HG02970 (cell line): ENCODE measurements around the gene DNAJC17.
A peak's percentile ranks its signal among the peaks of the same experiment; 100 is the strongest.

ENCODE experiments used
- ATAC-seq: cut with Tn5 transposase; IDR thresholded peaks from one replicate; pipeline ENCODE4 v1.9.1; 2021; ENCODE audit warnings: mild to moderate bottlenecking, moderate library complexity, moderate number of reproducible peaks; ENCODE audit not compliant: unreplicated experiment, low FRiP score

DNAJC17 gene

DNA sequence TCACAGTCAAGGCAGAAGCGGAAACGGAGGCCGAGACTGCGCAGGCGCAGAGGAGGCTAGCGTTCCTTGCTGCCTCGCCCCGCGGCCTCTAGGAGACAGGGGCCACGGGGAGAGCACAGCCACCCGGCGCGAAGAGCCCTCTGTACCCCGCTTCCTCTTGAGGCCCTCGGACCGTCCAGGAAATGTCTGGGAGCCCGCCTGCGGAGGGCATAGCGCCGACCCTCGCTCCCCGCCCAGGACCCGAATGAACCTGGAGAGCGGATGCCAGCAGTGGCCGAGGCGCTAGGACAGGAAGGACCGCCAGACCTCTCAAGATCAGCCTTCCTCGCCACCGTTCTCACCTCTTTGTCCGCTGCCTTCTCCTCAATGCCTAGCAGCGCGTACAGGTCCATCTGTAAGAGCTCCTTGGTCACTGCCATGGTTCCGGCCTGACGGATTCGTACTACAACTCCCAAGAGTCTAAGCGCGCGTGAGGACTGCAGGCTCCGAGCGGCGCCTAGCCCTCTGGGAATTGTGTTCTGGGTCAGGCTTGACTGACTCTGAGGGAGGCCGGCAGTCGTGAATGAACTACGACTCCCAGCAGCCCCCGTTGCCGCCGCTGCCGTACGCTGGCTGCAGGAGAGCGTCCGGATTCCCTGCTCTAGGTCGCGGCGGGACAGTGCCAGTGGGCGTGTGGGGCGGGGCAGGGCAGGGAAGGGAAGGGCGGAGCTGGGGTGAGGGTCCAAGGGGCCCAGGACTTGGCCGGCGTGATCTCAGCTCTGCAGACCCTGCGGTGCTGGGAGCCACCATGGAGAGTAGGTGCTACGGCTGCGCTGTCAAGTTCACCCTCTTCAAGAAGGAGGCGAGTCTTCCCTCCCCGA lies at the start of gene DNAJC17, which contains the start of gene ZFYVE19:
DNAJC17 (minus strand) TSS at position 446 of the 860 bp plus-strand sequence; CDS start at position 419, 27 bp downstream.
ZFYVE19 (plus strand) TSS at position 62 of the 860 bp plus-strand sequence; CDS start at position 563, 501 bp downstream.
- peak; percentile 92 for ATAC-seq

GRCh38 chr15:40856746-40857145 lies 49.5 kb upstream of the DNAJC17 start:
- ATAC-seq: no peak

DNA sequence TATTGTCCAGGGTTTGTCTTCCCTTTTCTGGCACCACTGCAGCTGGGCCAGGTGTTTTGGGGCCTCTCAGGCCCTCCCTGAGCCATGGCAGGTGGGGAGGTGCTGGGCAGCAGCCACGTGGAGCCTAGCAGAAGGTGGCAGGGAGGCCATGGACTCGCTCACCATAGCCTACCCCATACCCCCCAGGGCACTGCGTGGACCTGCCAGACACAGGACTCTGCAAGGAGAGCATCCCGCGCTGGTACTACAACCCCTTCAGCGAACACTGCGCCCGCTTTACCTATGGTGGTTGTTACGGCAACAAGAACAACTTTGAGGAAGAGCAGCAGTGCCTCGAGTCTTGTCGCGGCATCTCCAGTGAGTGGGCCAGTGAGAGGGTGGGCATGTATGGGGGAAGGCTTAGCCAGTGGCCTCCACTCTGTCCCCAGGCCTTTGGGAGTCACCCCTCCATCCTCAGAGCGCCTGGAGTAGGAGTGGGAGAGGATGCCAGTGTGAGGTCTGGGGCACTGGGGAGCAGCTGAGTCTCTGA lies 48.5 kb upstream of the DNAJC17 start:
- ATAC-seq: no peak

DNA sequence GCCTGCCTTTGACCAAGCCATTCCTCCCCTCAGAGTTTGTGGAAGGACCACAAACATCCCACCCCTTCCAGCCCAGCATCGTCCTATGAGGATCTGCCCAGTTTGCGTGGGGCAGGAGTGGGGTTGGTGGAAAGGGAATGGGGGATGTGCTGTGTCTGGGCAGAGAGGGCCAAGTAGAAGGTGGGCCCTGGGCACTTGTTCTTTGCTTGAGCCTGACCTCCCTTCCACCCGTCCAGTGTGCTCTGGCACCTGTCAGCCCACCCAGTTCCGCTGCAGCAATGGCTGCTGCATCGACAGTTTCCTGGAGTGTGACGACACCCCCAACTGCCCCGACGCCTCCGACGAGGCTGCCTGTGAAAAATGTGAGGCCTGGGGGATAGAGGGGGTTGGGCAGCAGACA lies 46.9 kb upstream of the DNAJC17 start:
- ATAC-seq: no peak

DNA sequence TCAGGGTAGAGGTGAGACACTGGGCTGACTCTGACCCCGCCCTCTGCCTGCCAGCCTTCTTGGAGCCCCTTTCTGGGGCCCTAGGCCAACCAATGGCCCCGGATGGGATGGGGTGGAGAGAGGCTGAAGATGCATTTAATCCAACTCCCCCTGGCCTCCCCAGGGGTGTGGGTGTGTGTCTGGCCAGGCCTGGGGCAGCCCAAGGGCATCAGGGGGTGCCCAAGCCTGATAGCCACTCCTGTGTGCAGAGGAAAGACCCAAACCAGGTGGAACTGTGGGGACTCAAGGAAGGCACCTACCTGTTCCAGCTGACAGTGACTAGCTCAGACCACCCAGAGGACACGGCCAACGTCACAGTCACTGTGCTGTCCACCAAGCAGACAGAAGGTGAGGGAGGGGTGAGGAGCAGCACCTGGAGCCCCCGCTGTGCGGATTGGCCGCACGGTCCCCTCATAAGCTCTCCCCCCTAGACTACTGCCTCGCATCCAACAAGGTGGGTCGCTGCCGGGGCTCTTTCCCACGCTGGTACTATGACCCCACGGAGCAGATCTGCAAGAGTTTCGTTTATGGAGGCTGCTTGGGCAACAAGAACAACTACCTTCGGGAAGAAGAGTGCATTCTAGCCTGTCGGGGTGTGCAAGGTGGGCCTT lies 46.1 kb upstream of the DNAJC17 start:
- ATAC-seq: no peak

DNA sequence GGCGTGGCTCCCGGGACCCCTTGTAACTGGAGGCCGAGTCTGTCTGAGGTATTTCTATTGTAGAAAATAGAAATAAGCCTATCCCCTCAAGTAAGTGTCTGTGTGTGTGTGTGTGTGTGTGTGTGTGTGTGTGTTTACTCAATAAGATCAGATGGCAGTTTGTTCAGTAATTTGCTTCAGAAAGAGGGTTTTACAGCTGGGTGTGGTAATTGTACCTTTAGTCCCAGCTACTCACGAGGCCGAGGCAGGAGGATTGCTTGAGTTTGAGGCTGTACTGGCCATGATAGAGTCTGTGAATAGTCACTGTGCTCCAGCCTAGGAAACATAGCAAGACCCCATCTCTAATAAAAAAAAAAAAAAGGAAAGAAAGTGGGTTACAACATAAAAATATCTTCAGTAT lies 45.3 kb upstream of the DNAJC17 start:
- no peak for ATAC-seq

DNA sequence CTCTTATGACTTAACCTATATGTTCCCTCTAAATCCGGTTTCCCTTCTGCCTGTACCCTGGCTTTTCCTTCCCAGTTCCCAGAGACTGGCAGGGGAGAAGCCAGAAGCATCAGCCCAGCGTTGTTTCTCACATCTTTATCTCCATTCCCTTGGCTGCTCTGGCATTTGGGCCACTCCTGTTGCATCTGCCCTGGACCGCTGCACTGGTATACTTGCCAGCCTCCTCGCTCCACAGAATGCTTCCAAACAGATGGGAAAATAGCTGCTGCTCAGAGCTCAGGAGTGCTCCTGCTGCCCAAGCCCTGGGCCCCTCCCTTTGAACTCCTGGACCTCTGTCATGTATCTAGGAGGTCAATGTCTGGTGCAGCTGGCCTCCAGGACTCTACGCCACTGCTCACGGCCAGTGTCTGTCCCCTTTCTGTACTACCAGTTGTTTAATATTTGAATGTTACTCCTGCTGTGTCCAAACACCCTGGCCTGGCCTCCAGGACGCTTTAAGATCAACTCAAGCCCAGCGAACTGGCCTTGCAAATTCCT lies 43.4 kb upstream of the DNAJC17 start:
- ATAC-seq: no peak

DNA sequence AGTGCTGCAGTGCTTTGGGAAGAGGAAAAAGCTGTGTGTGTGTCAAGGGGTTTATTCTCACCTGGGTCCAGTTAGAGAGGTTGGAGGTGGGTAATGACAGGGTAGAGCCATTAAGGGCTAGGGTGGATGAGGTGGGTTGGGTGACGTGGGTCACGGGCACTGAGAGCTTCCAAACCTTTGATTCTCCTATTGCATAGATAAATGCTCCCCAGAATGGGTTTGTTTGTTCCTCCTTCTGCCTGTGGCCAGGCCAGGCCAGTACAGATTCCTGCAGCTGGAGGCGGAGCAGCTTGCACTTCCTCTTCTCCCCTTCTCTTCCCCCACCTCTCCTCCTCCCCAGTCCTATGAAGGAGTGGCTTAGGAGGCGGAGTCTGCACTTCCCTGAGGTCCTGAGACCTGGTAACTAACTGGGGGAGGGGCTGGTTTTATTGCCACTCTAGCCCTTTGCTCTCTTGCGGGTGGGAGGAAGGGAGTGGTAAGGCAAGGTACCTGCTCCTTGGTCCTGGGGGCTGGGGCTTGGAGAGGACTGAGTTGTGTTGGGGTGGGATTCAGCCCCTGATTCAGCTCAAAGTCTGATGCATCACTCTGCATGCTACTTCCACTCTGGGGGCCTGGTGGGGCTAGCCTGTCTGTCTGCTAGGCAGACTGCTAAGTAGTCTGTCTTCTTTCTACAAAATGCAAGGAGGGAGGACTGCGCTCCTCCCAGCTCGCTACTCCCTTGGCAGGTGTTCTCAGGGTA lies 40.1 kb upstream of the DNAJC17 start:
- ATAC-seq: no peak

DNA sequence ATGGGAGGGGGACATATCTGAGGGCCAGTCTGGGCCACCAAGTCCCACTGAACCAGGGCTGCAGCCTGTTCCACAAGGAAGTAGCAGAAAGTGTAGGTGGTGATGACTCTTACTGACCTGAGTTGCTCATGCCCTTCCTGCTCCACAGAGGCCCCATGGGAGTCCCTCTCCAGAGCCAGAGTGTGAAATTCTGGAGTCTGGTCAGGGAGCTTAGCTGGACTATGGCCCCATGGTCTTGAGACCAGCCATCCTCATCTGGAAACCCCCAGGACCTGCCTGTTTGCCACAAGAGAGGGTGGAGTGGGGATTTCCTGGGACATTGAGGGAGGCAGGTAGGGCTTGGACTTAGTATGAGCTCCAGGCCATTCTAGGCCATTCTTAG lies 39.6 kb upstream of the DNAJC17 start:
- no peak for ATAC-seq

GRCh38 chr15:40845511-40846284 lies 38.4 kb upstream of the DNAJC17 start:
- ATAC-seq: no peak

DNA sequence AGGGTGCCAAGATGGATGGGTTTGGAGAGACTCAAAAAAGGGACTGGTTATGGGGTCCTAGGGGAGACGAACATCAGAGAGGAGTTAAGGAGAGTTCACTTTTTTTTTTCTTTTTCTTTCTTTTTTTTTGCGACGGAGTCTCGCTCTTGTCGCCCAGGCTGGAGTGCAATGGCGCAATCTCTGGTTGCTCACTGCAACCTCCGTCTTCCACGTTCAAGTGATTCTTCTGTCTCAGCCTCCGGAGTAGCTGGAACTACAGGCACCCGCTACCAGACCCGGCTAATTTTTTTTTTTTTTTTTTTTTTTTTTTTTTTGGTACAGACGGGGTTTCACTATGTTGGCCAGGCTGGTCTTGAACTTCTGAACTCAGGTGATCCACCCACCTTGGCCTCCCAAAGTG lies 37.8 kb upstream of the DNAJC17 start:
- no peak for ATAC-seq

- ATAC-seq: no peak
These were observed 37.4 kb upstream of the DNAJC17 start for GRCh38 chr15:40844696-40845030.

DNA sequence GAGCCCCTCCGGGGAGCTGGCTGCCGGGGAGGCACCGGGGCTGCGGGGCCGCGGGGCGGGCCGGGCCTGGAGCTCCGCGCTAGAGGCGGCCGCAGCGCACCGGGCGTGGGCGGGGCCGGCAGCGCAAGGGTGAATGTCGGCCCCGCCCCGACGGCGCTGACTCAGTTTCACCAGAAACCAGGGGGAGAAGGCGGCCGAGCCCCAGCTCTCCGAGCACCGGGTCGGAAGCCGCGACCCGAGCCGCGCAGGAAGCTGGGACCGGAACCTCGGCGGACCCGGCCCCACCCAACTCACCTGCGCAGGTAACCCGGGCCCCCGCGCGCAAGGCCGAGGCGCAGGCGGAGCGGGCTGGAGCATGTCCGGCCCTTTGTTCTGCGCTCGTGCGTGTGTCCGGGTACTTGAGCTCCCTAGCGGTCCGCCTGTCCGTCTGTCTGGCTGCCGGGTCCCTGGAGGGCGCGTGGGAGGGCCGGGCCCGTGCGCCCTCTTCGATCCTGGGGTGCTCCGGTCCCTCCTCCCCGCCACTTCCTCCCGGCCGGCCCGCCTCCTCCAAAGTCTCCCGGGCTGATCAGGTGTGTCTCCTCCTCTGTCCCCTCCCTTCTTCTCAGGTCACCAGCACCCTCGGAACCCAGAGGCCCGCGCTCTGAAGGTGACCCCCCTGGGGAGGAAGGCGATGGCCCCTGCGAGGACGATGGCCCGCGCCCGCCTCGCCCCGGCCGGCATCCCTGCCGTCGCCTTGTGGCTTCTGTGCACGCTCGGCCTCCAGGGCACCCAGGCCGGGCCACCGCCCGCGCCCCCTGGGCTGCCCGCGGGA lies 36.8 kb upstream of the DNAJC17 start, which contains the start of gene SPINT1:
SPINT1 (plus strand) TSS at position 164 of the 811 bp plus-strand sequence; CDS start at position 671, 507 bp downstream.
- ATAC-seq: no peak

GRCh38 chr15:40843261-40843884 lies 36.1 kb upstream of the DNAJC17 start:
- ATAC-seq: no peak

GRCh38 chr15:40841741-40842140 lies 34.5 kb upstream of the DNAJC17 start:
- ATAC-seq: no peak

- no peak for ATAC-seq
These were observed 31.5 kb upstream of the DNAJC17 start for GRCh38 chr15:40838756-40839155.

- no peak for ATAC-seq
These were observed 28.7 kb upstream of the DNAJC17 start for GRCh38 chr15:40836020-40836419.

DNA sequence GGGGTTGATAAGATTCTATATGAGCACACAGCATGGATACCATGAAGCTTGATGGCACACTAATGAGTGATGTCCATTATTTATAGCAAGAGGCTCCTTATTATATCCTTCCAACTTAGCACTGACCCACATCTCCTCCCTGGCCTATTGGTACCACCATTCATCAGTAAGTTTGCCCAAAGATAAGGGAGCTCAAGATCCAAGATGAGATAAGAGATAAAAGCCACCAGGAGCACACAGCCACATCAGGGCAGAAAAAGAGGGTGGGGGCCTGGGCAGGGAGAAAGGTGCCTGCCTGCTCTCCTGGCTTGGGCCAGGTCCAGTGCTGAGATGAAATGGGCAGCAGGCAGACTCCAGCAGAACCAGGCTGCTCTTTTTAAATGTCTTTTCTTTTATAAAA lies 25.6 kb upstream of the DNAJC17 start:
- no peak for ATAC-seq

DNA sequence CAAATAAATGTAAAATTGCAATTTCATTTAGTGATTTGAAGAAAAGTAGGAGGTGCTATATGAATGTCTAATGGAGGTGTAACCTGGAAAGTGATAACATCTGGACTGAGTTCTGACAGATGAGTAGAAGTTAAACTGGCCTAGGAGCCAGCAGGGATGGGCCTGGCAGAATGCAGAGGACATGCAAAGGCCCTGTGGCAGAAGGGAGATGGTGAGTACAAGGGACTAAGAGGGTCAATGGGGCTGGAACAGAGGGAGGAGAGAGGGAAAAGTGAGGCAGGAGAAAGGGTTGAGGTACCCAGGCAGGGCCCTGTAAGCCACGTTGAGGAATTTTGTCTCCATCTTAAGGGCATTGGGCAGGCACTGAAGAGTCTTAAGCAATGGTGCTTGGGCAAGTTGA lies 24.6 kb upstream of the DNAJC17 start:
- no peak for ATAC-seq
